Measurements from ENCODE around the gene SERPINA1. TPM values are rescaled to one million over a fixed set of nuclear protein-coding genes. Genes with fewer than 3 reads are reported as not detected.
A peak's percentile ranks its signal among the peaks of the same experiment; 100 is the strongest.

SERPINA1 gene
- total RNA-seq, 1 donor from 2014 or later: 1,017 TPM

DNA sequence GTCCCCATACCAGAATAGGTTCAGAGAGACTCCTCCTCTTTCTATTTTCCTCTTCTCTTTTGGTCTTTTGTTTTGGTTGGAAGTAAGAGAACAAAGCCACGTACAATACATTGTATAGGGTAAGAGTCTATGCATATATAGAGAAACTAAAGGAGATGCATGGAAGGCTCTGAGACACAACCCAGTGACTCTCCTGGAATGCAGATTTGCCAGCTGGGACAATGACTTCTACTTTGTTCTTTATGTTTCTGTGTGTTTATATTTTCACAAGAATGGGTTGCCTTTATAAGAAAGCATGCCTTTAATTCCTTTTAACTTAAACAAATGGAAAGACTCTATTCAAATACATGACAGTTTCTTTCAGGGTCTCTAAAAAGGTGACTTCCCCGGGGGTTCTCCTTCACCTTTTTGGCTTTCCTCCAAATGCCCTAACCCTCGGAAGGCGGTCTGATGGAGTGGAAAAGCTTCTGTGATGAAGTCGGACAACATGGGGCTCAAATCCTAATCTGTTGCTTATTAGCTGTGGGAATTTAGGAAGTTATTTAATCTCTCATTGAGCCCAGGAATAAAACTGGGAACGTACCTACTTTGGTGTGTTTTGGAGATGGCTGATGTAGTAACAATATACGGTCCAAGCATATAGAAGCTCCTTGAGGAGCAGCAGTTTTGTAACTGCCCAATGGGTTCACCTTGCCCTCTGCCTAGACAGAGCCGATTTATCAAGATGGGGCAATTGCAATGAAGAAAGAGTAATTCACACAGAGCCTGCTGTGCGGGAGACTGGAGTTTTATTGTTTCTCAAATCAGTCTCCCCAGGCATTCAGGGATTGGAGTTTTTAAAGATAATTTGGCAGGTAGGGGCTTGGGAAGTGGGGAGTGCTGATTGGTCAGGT, 9.1 kb upstream of the SERPINA1 start:
- Histone ChIP-seq H3K4me1 (peaks cover 17% of the 10 kb centered on the region), H3K4me3 (no peak overlapping the region), H3K27me3 (no peaks in the 10 kb centered on the region), H3K27ac (no peak overlapping the region), H3K36me3 (no peaks in the 10 kb centered on the region), H3K9me3 (no peaks in the 10 kb centered on the region)
- DNase-seq (no peak), ATAC-seq (no peak)
- intact Hi-C loops (cut with DNase I): no loop called here
- TF ChIP-seq, protein P1, sequence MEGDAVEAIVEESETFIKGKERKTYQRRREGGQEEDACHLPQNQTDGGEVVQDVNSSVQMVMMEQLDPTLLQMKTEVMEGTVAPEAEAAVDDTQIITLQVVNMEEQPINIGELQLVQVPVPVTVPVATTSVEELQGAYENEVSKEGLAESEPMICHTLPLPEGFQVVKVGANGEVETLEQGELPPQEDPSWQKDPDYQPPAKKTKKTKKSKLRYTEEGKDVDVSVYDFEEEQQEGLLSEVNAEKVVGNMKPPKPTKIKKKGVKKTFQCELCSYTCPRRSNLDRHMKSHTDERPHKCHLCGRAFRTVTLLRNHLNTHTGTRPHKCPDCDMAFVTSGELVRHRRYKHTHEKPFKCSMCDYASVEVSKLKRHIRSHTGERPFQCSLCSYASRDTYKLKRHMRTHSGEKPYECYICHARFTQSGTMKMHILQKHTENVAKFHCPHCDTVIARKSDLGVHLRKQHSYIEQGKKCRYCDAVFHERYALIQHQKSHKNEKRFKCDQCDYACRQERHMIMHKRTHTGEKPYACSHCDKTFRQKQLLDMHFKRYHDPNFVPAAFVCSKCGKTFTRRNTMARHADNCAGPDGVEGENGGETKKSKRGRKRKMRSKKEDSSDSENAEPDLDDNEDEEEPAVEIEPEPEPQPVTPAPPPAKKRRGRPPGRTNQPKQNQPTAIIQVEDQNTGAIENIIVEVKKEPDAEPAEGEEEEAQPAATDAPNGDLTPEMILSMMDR (IDR thresholded peaks at IDR 0.05): no peak

DNA sequence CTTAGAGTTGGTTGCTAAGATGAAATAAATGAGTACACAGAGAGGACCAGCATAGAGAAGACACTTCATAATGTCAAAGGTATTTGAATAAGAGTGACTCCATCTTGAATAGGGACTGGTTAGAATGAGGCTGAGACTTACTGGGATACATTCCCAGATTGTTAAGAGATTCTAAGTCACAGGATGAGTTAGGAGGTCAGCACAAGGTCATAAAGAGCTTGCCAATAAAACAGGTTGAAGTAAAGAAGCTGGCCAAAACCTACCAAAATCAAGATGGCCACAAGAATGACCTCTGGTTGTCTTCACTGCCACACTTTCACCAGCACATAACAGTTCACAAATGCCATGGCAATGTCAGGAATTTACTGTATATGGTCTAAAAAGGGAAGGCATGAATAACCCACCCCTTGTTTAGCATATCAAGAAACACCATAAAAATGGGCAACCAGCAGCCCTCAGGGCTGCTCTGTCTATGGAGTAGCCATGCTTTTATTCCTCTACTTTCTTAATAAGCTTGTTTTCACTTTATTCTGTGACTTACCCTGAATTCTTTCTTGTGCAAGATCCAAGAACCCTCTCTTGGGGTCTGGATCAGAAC, 8.3 kb upstream of the SERPINA1 start:
- DNase-seq: no peak
- Histone ChIP-seq H3K4me3 (no peak overlapping the region), H3K27ac (no peak overlapping the region), H3K4me1 (peaks cover 23% of the 10 kb centered on the region), H3K36me3 (no peaks in the 10 kb centered on the region), H3K27me3 (no peaks in the 10 kb centered on the region), H3K9me3 (no peaks in the 10 kb centered on the region)
- ATAC-seq: no peak
- TF ChIP-seq, protein P1 (IDR thresholded peaks at IDR 0.05): no peak
- intact Hi-C loops (cut with DNase I): no loop called here

DNA sequence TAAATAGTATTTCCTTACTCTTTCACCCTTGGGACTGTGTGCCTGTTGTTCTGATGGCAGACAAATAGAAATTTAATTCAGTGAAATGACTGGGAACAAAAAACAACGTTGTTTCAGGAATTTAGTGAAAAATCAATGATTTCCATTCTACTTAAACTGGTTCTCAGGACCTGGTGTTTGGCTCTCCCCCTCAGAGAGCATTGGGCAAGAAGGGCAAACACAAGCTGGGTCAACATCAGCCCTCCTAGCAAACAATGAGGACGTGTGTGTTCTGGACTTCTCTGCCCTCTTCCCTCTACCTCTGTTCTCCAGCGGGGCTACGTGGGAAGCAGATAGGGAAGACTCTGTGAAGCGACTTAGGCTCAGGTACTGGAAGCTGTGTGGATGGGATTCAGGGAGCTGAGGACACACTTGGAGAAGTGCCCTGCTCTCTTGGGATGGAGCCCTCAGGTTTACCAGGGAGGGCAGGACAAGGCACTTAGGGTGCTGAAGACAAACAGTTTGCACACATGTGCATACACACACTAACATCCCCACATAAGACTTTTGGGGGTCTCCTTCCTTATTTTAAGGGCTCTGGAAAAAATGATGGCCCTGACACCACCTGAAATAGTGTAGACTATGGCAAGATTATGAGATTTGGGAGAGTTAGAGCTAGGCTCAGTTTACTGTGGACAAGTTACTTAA, 7.6 kb upstream of the SERPINA1 start:
- H3K36me3 ChIP-seq: no peaks in the 10 kb centered on the region
- intact Hi-C loops (cut with DNase I): no loop called here
- H3K9me3 ChIP-seq: no peaks in the 10 kb centered on the region
- H3K4me1 ChIP-seq: peaks cover 29% of the 10 kb centered on the region
- H3K4me3 ChIP-seq: no peak overlapping the region
- H3K27me3 ChIP-seq: no peaks in the 10 kb centered on the region
- peak overlapping the region; percentile 47 for H3K27ac ChIP-seq
- ATAC-seq (peak; percentile 53), DNase-seq (no peak)
- TF ChIP-seq, protein P1 (IDR thresholded peaks at IDR 0.05): no peak

DNA sequence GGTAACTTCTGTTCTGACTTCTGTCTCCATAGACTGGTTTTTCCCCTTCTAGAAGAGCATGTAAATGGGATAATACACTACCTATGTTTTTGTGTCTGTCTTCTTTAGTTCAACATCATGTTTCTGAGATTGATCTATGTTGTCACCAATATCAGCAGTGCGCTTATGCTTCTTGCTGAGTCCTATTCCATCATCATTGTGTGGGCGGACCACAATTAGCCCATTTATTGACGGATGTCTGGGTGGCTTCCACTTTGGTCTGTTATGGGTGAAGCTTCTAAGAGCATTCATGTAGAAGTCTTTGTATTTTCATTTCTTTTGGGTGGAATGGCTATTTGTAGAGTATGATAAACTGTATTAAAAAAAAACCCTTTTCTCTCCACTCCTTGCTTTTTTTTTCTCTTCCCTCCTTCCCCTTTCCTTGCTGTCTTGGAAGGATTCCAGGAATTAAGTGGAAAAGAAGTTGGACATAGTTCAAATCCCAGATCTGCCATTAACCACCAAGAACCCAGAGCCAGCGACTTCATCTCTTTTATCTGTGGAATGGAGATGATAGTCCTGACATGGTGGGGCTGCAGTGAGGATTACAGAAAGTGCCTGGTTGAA, 7.0 kb upstream of the SERPINA1 start:
- no peaks in the 10 kb centered on the region for H3K36me3 ChIP-seq
- H3K4me1 ChIP-seq: peaks cover 29% of the 10 kb centered on the region
- peak overlapping the region; percentile 47 for H3K27ac ChIP-seq
- TF ChIP-seq, protein P1 (IDR thresholded peaks at IDR 0.05): no peak
- intact Hi-C loops (cut with DNase I): no loop called here
- H3K9me3 ChIP-seq: no peaks in the 10 kb centered on the region
- ATAC-seq (no peak), DNase-seq (no peak)
- no peak overlapping the region for H3K4me3 ChIP-seq
- H3K27me3 ChIP-seq: no peaks in the 10 kb centered on the region

DNA sequence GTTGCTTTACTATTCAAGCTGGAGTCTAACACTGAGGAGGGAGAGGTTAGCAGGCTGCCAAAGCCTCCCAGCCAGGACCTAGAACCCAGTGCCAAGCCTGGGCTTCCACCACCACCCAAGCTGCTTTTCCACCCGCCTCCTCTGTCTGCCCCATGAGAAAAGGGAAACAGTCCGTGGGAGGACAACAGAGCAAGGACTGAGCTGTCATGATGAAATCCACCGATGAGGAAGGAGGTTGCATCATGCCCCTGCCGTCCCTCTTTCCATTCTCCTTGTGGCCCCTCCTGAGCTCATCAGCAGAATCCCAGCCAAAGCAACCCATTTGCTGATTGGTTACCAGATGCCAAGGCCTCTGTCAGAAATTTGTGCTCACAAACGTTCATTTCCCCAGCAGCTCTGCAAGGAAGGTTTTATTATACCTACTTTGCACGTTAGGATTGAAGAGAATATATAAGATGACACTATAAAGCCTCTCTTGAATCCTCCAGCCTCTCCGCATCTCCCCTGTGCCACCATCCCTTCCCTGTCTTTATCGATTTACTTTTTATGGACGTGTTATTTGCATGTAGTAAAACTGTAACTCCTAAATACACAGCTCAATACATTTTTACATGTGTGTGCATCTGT, 6.3 kb upstream of the SERPINA1 start:
- ATAC-seq (peak; percentile 48), DNase-seq (no peak)
- intact Hi-C loops (cut with DNase I): no loop called here
- Histone ChIP-seq H3K27ac (peak overlapping the region; percentile 49), H3K36me3 (no peaks in the 10 kb centered on the region), H3K27me3 (no peaks in the 10 kb centered on the region), H3K4me3 (no peak overlapping the region), H3K9me3 (no peaks in the 10 kb centered on the region), H3K4me1 (peaks cover 29% of the 10 kb centered on the region)
- TF ChIP-seq, protein P1 (IDR thresholded peaks at IDR 0.05): no peak

Measured in upper lobe of right lung (tissue), 1 donor.